ENCODE data around the gene SIX5.

The SIX5 gene

DNA sequence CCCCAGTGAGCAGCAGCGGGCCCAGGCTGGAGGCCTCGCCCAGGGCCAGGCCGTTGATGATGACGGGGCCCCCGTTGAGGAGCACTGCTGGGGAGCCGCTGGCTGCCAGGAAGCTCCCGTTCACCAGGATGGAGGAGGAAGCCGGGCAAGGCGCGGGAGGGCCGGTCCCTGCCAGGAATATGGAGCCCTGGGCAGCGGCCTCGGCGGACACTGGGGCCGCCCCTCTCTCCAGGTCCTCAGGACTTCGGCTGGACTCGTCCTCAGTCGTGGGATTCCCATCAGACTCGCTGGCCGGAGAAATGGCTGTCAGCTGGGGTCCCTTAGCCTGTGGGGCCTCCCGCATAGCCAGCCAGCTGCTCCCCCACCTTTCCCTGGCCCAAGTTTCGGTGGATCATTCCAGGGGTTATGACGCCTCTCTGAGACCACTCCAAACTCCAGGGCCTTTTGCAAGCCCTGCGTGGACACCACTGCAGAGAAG lies 2.1 kb downstream of the SIX5 start:
- Histone ChIP-seq H3K27me3 (no peaks in the 10 kb centered on the region), H3K36me3 (peaks cover 0 to 22% (median 7%) of the 10 kb centered on the region in 3 donors), H3K27ac (peak overlapping the region; percentile 98 to 99), H3K4me1 (peaks cover 0 to 53% (median 45%) of the 10 kb centered on the region in 4 donors), H3K4me3 (peak overlapping the region; percentile 88 to 93), H3K9me3 (no peaks in the 10 kb centered on the region)
- no peak for TF ChIP-seq CTCF (IDR thresholded peaks at IDR 0.05)
- intact Hi-C loops (cut with DNase I; ENCODE audit: low total_unique reads): loop anchor here (10.0 kb wide), 1 partner anchor 52 kb away; no protein-coding TSS in a partner anchor
- no peak for DNase-seq

GRCh38 chr19:45766296-45766868 lies 2.7 kb downstream of the SIX5 start:
- TF ChIP-seq CTCF (IDR thresholded peaks at IDR 0.05): no peak
- H3K4me1 ChIP-seq: peaks cover 0 to 49% (median 42%) of the 10 kb centered on the region in 4 donors
- H3K9me3 ChIP-seq: no peaks in the 10 kb centered on the region
- peaks cover 0 to 16% (median 2%) of the 10 kb centered on the region in 3 donors for H3K36me3 ChIP-seq
- peak overlapping the region; percentile 98 to 99 for H3K27ac ChIP-seq
- intact Hi-C loops (cut with DNase I; ENCODE audit: low total_unique reads): loop anchor here (10.0 kb wide), 1 partner anchor 52 kb away; no protein-coding TSS in a partner anchor
- no peaks in the 10 kb centered on the region for H3K27me3 ChIP-seq
- DNase-seq: peak in 1 of 2 donors; percentile 77
- peak overlapping the region; percentile 88 to 93 for H3K4me3 ChIP-seq

DNA sequence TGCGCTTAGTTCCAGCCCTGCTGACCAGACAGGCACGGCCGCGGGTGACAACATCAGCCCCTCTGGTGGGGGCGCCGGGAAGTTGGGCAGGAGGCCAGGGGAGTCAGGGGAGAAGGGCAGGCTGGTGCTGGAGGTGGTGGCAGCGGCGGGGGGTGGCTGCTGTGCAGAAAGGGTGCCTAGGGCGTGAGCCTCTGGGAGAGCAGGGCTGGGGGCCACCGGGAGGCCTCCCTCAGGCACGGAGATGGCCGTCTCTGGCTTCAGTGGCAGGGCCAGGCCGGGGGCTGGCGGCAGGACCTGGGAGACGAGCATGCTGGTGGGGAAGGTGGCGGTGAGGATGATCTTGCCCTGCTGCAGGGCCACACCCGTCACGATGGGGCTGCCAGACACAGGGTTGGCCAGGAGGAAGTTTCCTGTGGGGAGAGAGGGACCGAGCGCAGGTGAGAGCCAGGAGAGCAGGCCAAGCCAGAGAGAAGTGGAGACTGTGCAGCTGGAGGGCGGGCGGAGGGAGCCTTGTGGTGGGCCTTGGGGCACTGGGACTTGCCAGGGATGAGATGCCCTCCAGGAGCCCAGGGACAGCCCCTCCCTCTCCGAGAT lies 3.3 kb downstream of the SIX5 start:
- intact Hi-C loops (cut with DNase I; ENCODE audit: low total_unique reads): loop anchor here (10.0 kb wide), 1 partner anchor 51 kb away; no protein-coding TSS in a partner anchor
- H3K27ac ChIP-seq: peak overlapping the region; percentile 98 to 99
- TF ChIP-seq CTCF (IDR thresholded peaks at IDR 0.05): no peak
- peak overlapping the region in 1 of 2 donors; percentile 93 for H3K4me3 ChIP-seq
- H3K9me3 ChIP-seq: no peaks in the 10 kb centered on the region
- H3K27me3 ChIP-seq: no peaks in the 10 kb centered on the region
- DNase-seq: no peak
- peaks cover 0 to 15% (median 0%) of the 10 kb centered on the region in 3 donors for H3K36me3 ChIP-seq
- peaks cover 0 to 43% (median 36%) of the 10 kb centered on the region in 4 donors for H3K4me1 ChIP-seq

- Histone ChIP-seq H3K9me3 (no peaks in the 10 kb centered on the region), H3K4me3 (no peak overlapping the region), H3K36me3 (peaks cover 0 to 15% (median 0%) of the 10 kb centered on the region in 3 donors), H3K4me1 (peaks cover 0 to 42% (median 34%) of the 10 kb centered on the region in 4 donors), H3K27ac (peak overlapping the region; percentile 98 to 99), H3K27me3 (no peaks in the 10 kb centered on the region)
- intact Hi-C loops (cut with DNase I; ENCODE audit: low total_unique reads): loop anchor here (10.0 kb wide), 1 partner anchor 50 kb away; no protein-coding TSS in a partner anchor
- TF ChIP-seq CTCF (IDR thresholded peaks at IDR 0.05): no peak
- DNase-seq: peak in 1 of 2 donors; percentile 72
Measured at GRCh38 chr19:45764945-45765701, 3.9 kb downstream of the SIX5 start.

GRCh38 chr19:45764475-45764874 lies 4.6 kb downstream of the SIX5 start:
- no peak for TF ChIP-seq CTCF (IDR thresholded peaks at IDR 0.05)
- Histone ChIP-seq H3K27ac (peak overlapping the region; percentile 98 to 99), H3K4me3 (peak overlapping the region in 1 of 2 donors; percentile 2), H3K27me3 (no peaks in the 10 kb centered on the region), H3K36me3 (peaks cover 0 to 15% (median 0%) of the 10 kb centered on the region in 3 donors), H3K9me3 (no peaks in the 10 kb centered on the region), H3K4me1 (peaks cover 0 to 39% (median 34%) of the 10 kb centered on the region in 4 donors)
- intact Hi-C loops (cut with DNase I; ENCODE audit: low total_unique reads): loop anchor here (10.0 kb wide), 1 partner anchor 50 kb away; no protein-coding TSS in a partner anchor
- DNase-seq: no peak
